OCI-LY1 (cell line): ENCODE measurements around the gene STMP1.

Experiments
- H2AFZ ChIP-seq: fragments of 200-600 bp; sonication (generic), shearing (Covaris generic); 2 replicates; pipeline ENCODE4 v1.6.0; 2014; ENCODE audit warnings: antibody characterized with exemption, mild to moderate bottlenecking, low read length
- H3F3A ChIP-seq: fragments of 200-600 bp; sonication (generic), shearing (Covaris generic); 2 replicates; pipeline ENCODE4 v1.6.0; 2014; ENCODE audit warnings: mild to moderate bottlenecking, antibody characterized with exemption, low read length, moderate library complexity; ENCODE audit not compliant: insufficient read depth
- H3K27ac ChIP-seq: fragments of 200-600 bp; sonication (generic); 2 replicates; pipeline ENCODE4 v1.5.1; 2014; ENCODE audit warnings: low read length, mixed run types, mild to moderate bottlenecking, low read depth; ENCODE audit not compliant: poor library complexity, severe bottlenecking
- H3K27me3 ChIP-seq: fragments of 200-600 bp; sonication (generic); 2 replicates; pipeline ENCODE4 v1.6.0; 2014; ENCODE audit warnings: antibody characterized with exemption, mild to moderate bottlenecking, low read length, moderate library complexity; ENCODE audit not compliant: insufficient read depth
- H3K36me3 ChIP-seq: fragments of 200-600 bp; sonication (generic); 2 replicates; pipeline ENCODE4 v1.6.1; 2014; ENCODE audit warnings: mild to moderate bottlenecking, antibody characterized with exemption, low read length, moderate library complexity, mixed read lengths; ENCODE audit not compliant: insufficient read depth
- H3K4me1 ChIP-seq: fragments of 200-600 bp; sonication (generic); 2 replicates; pipeline ENCODE4 v1.5.1; 2014; ENCODE audit warnings: mild to moderate bottlenecking, low read length, moderate library complexity; ENCODE audit not compliant: insufficient read depth, severe bottlenecking
- H3K4me2 ChIP-seq: fragments of 200-600 bp; sonication (generic), shearing (Covaris generic); 2 replicates; pipeline ENCODE4 v1.6.1; 2014; ENCODE audit warnings: low read length
- H3K4me3 ChIP-seq: fragments of 200-600 bp; sonication (generic); 2 replicates; pipeline ENCODE4 v1.5.1; 2014; ENCODE audit warnings: low read length, low read depth, mild to moderate bottlenecking, mixed read lengths; ENCODE audit not compliant: poor library complexity, severe bottlenecking
- H3K79me2 ChIP-seq: fragments of 200-600 bp; shearing (Covaris generic); 2 replicates; pipeline ENCODE4 v1.6.1; 2016; ENCODE audit warnings: mixed run types, low read length, mixed read lengths; ENCODE audit not compliant: insufficient read depth
- H3K9ac ChIP-seq: fragments of 200-600 bp; sonication (generic), shearing (Covaris generic); 2 replicates; pipeline ENCODE4 v1.6.1; 2014; ENCODE audit warnings: mild to moderate bottlenecking, low read length, mixed read lengths
- H3K9me2 ChIP-seq: fragments of 200-600 bp; sonication (generic), shearing (Covaris generic); 2 replicates; pipeline ENCODE4 v1.6.1; 2014; ENCODE audit warnings: low read depth, mild to moderate bottlenecking, low read length, mixed read lengths
- H3K9me3 ChIP-seq: fragments of 200-600 bp; shearing (Covaris generic); 2 replicates; pipeline ENCODE4 v1.6.1; 2014; ENCODE audit warnings: low read length, mixed read lengths
- H4K20me1 ChIP-seq: fragments of 200-600 bp; sonication (generic), shearing (Covaris generic); 2 replicates; pipeline ENCODE4 v1.6.0; 2016; ENCODE audit warnings: mild to moderate bottlenecking, low read length; ENCODE audit not compliant: insufficient read depth
- CTCF ChIP-seq: fragments of 200-600 bp; sonication (generic), shearing (Covaris generic); IDR thresholded peaks from 2 replicates; pipeline ENCODE4 v1.5.1; 2017; ENCODE audit warnings: mild to moderate bottlenecking, antibody characterized with exemption, low read length, moderate library complexity, mixed read lengths
- EZH2 ChIP-seq: fragments of 200-600 bp; sonication (generic), shearing (Covaris generic); IDR thresholded peaks from 2 replicates; pipeline ENCODE4 v1.8.0; 2017; ENCODE audit warnings: borderline replicate concordance, mixed run types, mild to moderate bottlenecking, antibody characterized with exemption, low read length, moderate library complexity, mixed read lengths

Gene STMP1

GRCh38 chr7:135706858-135707569 lies 44.7 kb downstream of the STMP1 start:
- no peak overlapping the region for H3K27ac ChIP-seq
- H3K79me2 ChIP-seq: no peaks in the 10 kb centered on the region
- H3K9me2 ChIP-seq: no peaks in the 10 kb centered on the region
- H3K4me2 ChIP-seq: no peak overlapping the region
- no peaks in the 10 kb centered on the region for H3K36me3 ChIP-seq
- no peak for TF ChIP-seq EZH2
- TF ChIP-seq CTCF: no peak
- peaks cover 7% of the 10 kb centered on the region; the same call in 1 of the 2 replicates for H3K27me3 ChIP-seq
- no peak overlapping the region for H2AFZ ChIP-seq
- no peak overlapping the region for H3K9ac ChIP-seq
- H4K20me1 ChIP-seq: no peaks in the 10 kb centered on the region
- H3K4me3 ChIP-seq: no peak overlapping the region
- no peaks in the 10 kb centered on the region for H3F3A ChIP-seq
- no peaks in the 10 kb centered on the region for H3K4me1 ChIP-seq
- no peaks in the 10 kb centered on the region for H3K9me3 ChIP-seq

- Histone ChIP-seq H3K4me1 (no peaks in the 10 kb centered on the region), H2AFZ (no peak overlapping the region), H3K4me3 (no peak overlapping the region), H3K9ac (no peak overlapping the region), H3K9me3 (no peaks in the 10 kb centered on the region), H3K27me3 (peaks cover 7% of the 10 kb centered on the region; the same call in 1 of the 2 replicates), H4K20me1 (no peaks in the 10 kb centered on the region), H3K9me2 (no peaks in the 10 kb centered on the region), H3K4me2 (no peak overlapping the region), H3K36me3 (no peaks in the 10 kb centered on the region), H3K79me2 (no peaks in the 10 kb centered on the region), H3K27ac (no peak overlapping the region), H3F3A (no peaks in the 10 kb centered on the region)
- TF ChIP-seq EZH2: no peak
- TF ChIP-seq CTCF: no peak
Observed at GRCh38 chr7:135707570-135707966, 45.3 kb downstream of the STMP1 start.

GRCh38 chr7:135708041-135708440 lies 45.7 kb downstream of the STMP1 start:
- H3K79me2 ChIP-seq: no peaks in the 10 kb centered on the region
- H3K36me3 ChIP-seq: no peaks in the 10 kb centered on the region
- H3K27me3 ChIP-seq: peaks cover 7% of the 10 kb centered on the region; the same call in 1 of the 2 replicates
- H3F3A ChIP-seq: no peaks in the 10 kb centered on the region
- H3K9me3 ChIP-seq: no peaks in the 10 kb centered on the region
- H3K4me2 ChIP-seq: no peak overlapping the region
- H3K4me3 ChIP-seq: no peak overlapping the region
- H2AFZ ChIP-seq: no peak overlapping the region
- TF ChIP-seq CTCF (no peak), EZH2 (no peak)
- no peak overlapping the region for H3K27ac ChIP-seq
- no peaks in the 10 kb centered on the region for H3K9me2 ChIP-seq
- H4K20me1 ChIP-seq: no peaks in the 10 kb centered on the region
- H3K4me1 ChIP-seq: no peaks in the 10 kb centered on the region
- no peak overlapping the region for H3K9ac ChIP-seq
